GM12874 (cell line): ENCODE results near the gene SLC6A6.

Experiments used
- TF ChIP-seq, protein P1 (sequence below): IDR thresholded peaks from 2 replicates; pipeline ENCODE4 v1.5.1; 2011; ENCODE audit warnings: low read depth, mild to moderate bottlenecking, control low read depth, low read length, moderate library complexity; ENCODE audit not compliant: insufficient read depth

SLC6A6 gene

DNA sequence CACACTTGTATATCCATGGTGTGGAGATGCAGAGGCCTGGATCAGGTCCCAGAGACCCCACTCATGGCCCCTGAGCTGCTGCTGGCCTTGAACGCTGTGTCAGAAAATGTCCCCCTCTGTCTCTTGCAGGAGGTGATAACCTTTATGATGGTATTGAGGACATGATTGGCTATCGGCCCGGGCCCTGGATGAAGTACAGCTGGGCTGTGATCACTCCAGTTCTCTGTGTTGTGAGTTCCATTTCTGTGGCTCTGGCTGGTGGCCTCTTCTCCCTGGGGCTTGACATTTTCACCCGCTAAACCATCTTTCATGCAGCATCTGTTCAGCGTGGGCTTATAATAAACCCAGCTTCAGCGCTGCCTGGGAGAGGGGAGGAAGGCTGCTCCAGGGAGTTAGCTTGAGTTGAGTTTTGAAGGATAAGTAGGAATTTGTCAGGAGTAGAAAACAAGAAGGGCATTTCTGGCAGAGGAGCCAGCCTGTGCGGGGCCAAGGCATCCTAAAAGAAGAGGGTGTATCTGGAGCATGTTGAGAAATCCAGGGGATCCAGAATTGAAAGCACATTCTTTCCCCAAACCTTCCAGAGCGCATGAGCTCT, 76.6 kb downstream of the SLC6A6 start:
- TF ChIP-seq, protein P1, sequence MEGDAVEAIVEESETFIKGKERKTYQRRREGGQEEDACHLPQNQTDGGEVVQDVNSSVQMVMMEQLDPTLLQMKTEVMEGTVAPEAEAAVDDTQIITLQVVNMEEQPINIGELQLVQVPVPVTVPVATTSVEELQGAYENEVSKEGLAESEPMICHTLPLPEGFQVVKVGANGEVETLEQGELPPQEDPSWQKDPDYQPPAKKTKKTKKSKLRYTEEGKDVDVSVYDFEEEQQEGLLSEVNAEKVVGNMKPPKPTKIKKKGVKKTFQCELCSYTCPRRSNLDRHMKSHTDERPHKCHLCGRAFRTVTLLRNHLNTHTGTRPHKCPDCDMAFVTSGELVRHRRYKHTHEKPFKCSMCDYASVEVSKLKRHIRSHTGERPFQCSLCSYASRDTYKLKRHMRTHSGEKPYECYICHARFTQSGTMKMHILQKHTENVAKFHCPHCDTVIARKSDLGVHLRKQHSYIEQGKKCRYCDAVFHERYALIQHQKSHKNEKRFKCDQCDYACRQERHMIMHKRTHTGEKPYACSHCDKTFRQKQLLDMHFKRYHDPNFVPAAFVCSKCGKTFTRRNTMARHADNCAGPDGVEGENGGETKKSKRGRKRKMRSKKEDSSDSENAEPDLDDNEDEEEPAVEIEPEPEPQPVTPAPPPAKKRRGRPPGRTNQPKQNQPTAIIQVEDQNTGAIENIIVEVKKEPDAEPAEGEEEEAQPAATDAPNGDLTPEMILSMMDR, result no peak

DNA sequence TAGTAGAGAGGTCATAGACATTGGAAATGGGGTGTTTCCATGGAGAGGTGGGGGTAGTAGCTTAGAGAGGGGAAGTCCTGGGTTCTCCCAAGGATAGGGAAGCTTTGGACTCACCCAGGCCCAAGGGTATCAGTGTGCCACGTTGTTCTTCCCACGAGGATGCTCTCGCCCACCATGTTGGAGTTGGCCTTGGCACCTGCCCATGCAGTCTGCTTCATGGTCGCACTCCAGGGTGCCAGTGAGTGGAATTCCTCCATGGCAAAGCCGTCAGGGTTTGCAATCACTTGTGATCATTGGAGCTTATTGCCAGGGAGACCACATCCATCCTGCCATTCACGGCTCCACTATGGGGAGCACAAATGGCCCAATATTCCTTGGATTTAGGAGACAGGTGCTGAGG, 77.2 kb downstream of the SLC6A6 start:
- TF ChIP-seq, protein P1, result no peak

DNA sequence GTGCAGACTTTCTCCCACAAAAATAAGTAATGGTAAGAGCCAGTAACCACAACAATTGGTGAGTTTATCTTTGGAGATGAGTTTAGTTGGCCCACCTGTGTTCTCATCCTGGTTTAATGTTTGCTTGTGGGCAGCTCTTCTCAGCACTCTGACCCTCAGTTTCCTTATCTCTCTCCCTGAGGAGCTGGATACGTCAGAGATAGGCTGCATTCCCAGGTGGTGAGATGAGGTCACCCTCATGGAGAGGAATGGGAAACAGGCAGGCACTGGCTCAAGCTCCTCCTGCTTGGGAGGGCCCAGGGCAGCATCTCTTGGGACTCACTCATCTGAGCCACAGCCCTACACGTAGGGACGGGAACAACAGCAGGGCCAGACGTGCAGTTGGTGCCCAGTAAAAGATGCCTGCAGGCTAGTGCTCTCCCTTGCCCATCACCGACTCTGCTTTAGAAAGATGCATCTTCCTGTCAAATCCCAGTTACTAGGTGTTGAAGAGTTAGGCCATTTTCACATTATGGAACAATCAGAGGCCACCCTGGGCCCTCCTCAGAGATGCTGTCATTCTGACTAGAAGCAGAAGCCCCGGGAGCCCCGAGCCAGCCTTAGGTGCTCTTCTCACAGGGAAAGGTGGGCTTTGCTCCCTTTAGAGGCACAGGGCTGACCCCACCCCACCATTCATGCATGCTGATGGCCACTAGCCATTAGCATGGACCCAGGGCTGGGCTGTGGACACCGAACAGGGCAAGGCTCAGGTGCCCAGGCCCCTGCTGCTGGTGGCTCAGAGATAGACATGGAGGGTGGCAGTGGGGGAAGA, 78.0 kb downstream of the SLC6A6 start:
- TF ChIP-seq, protein P1, result no peak

DNA sequence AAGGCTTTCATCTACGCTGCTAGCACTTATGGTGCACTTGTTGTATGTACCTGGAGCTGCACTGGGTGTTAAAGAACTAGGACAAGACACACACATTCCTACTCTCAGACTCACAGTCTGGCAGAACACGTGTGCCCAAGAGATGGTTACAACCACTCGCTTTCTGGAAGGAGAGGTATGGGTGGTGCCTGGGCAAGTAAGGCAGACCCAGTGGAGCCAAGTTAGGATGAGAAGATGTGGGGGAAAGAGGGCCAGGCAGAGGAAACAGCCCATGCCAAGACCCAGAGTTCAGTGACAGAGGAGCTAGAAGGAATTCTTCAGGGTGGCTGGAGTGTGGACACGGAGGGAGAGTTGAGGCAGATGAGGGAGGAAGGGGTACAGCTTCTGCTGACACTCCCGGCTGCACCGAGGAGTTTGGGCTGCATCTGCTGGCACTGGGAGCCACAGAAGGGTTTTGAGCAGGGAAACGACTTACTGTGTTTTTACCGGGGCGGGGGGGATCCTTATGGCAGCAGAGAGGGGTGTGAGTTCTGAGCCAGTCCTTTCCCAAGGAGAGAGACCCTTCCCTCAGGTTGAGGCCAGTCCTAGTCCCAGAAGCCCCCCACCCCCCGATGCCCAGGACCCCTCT, 78.7 kb downstream of the SLC6A6 start:
- TF ChIP-seq, protein P1, result no peak

DNA sequence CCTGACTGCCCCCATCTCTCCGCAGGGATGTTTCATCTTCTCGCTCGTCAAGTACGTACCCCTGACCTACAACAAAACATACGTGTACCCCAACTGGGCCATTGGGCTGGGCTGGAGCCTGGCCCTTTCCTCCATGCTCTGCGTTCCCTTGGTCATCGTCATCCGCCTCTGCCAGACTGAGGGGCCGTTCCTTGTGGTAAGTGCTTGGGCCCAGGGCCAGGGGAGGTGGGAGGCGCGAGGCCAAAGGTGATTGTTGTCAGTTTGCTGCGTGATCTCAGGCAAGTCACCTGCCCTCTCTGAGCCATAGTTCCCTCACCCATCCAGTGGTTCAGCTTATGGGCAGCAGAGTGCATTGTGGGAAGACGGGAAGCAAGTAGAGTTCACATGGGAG, 79.2 kb downstream of the SLC6A6 start:
- TF ChIP-seq, protein P1, result no peak

DNA sequence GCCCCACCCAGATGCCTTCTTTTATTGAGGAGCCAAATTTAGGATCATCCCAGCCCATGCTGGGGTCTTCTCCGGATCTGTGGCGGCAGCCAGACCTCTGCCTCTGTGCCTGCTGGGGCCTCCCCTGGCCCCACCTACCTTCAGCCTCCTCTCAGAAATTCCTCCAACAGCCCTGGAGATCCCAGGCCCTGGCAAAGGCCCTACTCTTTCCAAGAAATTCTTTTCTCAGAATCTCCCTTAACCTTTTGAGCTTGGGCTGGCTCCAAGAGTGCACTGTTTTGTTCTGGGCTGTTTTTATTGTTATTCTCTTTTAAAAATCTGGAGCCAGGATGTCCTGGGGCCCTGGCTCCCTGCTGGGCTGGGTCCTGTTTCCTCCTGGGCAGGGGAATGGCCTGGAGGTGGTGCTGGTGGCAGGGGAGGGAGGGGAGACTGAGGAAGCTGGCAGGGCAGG, 79.9 kb downstream of the SLC6A6 start:
- TF ChIP-seq, protein P1, result no peak

DNA sequence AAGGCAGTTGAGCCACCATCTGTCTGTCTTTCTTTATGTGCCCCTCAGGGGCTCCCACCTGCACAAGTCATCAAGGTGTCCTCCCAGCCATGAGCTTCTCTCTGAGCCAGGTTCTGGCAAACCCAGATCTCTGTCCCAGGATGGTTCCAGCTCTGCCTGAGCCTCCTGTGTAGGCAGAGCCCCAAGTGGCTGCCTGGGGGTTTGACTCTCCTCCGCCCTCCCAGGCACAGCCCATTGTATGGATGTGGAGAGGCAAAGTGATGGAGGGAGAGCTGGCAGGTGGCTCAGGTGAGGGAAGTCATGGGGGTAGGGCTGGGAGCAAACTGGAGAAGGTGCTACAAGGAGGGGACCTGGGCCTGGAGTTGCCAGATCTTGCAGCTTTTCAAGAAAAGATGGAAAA, 80.9 kb downstream of the SLC6A6 start:
- TF ChIP-seq, protein P1, result no peak
